HG03571 (cell line): ENCODE results near the gene COQ8A.
"Not testable (repeated sequence)": the region's sequence is repeated elsewhere in the genome, so short reads cannot be mapped to it uniquely, and the experiment has no call there.

Source experiments
- ATAC-seq: cut with Tn5 transposase; IDR thresholded peaks from one replicate; pipeline ENCODE4 v1.9.1; 2021; ENCODE audit not compliant: unreplicated experiment

The COQ8A gene

DNA sequence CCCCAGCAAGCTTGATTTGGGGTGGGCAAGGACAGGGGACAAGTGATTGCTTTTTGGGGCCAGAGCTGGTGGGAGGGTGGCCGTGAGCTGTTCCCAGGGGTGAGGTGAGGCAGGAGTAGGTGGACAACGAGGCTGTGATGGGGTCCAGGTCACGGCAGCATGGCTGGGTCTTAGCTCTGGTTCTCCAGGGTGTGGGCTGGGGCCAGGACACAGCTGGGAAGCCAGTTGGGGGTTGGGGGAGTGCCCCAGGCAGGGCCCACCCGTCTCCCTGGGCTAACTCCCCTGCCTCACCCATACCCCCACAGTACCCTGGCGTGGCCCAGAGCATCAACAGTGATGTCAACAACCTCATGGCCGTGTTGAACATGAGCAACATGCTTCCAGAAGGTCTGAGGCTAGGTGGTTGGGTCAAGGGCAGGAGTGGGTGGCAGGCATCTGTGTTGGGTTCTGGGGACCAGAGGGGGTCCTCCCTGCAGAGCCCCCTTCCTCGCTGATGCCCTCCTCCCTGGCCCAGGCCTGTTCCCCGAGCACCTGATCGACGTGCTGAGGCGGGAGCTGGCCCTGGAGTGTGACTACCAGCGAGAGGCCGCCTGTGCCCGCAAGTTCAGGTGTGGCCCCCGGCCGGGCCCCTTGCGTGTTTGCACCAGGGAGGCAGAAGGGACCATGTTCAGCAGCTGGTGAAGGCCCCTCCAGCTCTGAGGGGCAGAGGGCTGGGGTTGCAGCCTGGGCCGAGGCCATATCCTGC is 43.3 kb downstream of the COQ8A start:
- ATAC-seq, result no peak

DNA sequence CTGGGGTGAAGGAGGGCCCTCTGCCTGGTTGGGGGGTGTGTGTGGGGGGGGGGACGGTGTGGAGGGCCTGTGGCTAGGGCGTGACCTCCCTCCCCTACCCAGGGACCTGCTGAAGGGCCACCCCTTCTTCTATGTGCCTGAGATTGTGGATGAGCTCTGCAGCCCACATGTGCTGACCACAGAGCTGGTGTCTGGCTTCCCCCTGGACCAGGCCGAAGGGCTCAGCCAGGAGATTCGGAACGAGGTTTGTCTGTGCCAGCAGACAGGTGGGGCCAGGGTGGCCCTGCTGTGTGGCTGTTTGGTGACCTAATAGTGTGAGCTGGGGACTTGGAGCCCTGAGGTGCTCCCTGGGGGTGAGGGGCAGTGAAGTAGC is 43.9 kb downstream of the COQ8A start:
- ATAC-seq, result no peak

DNA sequence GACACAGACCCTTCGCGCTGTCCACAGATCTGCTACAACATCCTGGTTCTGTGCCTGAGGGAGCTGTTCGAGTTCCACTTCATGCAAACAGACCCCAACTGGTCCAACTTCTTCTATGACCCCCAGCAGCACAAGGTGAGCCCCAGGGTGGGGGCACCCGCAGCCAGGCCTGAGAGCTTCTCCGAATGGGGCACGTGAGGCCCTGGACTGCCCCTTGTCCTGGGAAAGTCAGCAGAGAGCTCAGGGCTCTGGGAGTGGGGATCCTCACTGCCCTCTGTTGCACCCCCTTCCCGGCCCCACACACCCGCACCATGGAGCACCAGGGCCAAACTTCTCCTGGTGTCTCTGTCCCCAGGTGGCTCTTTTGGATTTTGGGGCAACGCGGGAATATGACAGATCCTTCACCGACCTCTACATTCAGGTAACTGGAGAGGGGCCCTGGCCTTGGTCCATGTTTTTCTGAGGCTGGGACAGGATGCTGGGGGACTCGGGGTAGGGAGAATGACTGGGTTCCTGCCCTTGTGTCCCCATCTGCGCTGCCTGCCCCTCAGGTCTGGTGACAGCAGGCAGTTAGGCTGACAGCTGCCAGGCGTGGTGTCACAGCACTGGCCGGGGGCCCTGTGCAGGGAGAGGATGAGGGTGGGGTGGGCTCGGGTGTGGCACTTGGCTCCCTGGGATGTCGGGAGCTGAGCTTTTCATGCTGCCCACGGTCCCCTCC is 44.6 kb downstream of the COQ8A start:
- no peak for ATAC-seq

DNA sequence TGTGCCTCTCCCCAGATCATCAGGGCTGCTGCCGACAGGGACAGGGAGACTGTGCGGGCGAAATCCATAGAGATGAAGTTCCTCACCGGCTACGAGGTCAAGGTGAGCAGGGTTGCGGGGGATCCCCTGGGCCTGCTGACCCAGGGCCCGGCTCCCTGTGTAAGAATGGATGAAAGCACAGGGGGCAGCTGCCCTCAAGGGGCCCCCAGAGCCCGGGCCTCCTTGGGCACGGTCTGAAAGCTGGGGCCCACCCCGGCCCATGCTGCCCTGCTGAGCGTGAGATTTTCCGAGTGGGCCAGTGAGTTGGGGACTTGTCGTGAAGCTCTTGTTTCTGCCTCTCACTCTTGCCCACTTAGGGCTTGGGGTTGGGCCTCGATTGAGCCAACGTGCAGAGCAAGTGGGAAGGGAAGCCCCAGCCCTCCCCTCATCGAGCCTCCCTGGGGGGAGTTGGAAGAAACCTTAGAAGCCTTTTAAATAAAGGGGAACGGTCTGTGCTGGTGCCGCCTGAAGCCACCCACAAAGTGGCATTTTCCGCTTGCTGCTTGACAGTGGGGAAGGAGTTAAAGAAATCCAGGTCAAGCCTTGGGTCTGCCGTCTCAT is 45.2 kb downstream of the COQ8A start:
- no peak for ATAC-seq

DNA sequence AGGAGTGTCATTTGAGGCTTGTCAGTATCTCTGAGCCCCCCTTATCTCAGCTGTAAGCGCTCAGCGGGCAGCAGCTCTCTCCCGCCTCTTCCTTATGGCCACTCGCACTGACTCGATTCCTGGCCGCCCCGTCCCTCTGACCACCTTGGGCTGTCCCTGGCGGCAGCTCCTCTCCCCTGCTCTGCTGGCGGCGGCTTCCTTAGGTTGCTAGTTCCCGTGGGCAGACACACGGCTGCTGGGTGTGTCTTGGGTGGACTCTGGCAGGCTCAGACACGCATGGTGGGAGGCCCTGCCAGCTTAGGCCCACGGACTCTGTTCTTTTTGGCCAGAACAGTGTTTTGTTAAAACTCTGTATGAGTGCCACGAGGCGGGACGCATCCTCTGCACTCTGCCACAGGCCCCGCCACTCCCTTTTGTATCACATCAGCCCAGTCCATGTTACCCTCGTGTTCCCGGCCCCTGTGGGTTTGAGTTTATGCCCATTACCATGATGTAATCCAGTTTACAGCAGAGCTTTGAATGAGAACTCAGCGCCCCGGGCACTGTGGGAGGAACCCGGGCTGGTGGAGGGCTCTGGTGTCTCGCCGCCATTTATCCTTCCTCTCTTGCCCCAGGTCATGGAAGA is 45.9 kb downstream of the COQ8A start:
- ATAC-seq, result no peak

DNA sequence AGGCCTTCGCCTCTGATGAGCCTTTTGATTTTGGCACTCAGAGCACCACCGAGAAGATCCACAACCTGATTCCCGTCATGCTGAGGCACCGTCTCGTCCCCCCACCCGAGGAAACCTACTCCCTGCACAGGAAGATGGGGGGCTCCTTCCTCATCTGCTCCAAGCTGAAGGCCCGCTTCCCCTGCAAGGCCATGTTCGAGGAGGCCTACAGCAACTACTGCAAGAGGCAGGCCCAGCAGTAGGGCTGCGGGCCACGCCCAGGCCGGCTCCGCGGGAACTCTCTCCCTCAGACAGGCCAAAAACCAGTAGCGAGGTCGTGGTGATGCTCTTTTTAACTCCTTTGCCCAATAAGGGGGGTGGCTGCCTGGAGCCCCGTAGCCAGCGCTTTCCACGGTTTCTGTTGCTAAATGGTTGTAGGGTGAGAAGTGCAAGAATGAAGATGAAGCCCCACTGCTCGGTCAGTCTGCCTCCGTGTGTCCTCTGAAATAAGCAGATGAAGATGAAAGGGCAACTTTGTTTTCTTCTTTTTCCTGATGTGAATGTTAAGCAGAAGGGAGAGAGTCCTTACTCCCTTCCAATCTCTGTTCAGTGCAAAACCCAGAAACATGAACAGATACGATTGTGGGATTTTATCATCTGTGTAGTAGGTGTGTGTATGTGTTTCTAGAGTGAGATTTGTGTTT is 46.5 kb downstream of the COQ8A start:
- no peak for ATAC-seq

DNA sequence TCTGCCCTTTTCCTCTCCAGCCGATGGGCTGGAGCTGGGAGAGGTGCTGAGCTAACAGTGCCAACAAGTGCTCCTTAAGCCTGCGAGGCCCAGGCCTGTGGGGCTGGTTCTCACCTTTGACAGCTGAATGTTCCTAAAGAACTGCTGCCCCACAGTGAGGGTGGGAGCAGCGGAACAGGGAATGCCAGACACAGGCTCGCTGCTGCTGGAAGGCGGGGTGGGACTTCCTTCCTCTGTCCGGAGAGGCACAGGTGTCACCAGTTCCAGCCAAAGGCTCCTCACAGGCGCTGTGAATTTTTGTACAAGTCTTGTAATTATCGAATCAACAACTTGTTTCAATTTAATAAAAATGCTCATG is 47.1 kb downstream of the COQ8A start:
- ATAC-seq, result no peak

DNA sequence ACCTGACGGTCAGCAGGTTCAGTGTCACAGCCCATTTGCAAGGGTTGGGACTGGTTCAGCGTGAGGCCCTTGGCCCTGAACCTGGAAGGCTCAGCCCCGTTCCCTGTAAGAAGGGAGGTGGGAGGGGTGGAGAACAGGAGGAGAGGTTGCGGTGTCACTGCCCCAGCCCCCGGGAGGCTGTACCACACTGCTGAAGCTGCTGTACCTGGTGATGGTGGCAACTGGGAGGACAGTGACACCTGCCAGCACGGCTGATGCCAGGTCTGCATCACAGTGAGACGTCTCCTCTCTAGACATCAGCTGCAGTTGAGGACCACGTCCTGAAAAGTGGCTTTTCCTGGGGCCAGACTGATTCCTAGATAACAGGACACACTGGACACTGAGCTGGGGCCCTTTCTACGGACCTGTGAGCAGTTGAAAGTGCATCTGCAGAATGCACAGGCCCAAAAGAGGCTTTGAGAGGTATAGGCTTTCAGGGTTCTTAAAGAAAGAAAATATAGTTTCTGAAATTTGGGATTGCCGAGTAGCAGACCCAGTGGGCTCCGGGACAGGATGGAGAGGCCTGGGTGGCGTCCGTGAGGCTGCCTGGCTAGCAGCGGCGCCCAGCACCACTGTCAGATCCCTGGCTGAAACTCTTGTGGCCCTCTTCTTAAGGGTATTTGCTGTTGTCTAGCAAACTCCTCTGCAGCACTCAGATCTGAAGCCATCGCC is 47.7 kb downstream of the COQ8A start:
- ATAC-seq, result no peak

DNA sequence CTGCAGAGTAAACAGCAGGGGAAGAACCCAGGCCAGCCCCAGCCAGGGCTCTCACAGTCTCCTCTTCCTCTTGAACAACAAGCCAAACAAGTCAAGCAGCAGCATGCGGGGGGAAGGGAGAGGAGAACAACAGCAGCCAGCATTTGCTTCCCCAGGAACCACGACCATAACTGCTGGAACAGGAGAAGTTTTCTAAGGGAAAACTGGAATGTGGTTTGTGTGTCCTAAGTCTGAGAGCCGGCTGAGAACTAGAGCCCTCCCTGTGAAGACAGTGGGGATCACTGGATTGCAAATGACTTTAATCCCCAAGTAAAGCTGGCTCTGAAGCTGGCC is 48.2 kb downstream of the COQ8A start:
- no peak for ATAC-seq

DNA sequence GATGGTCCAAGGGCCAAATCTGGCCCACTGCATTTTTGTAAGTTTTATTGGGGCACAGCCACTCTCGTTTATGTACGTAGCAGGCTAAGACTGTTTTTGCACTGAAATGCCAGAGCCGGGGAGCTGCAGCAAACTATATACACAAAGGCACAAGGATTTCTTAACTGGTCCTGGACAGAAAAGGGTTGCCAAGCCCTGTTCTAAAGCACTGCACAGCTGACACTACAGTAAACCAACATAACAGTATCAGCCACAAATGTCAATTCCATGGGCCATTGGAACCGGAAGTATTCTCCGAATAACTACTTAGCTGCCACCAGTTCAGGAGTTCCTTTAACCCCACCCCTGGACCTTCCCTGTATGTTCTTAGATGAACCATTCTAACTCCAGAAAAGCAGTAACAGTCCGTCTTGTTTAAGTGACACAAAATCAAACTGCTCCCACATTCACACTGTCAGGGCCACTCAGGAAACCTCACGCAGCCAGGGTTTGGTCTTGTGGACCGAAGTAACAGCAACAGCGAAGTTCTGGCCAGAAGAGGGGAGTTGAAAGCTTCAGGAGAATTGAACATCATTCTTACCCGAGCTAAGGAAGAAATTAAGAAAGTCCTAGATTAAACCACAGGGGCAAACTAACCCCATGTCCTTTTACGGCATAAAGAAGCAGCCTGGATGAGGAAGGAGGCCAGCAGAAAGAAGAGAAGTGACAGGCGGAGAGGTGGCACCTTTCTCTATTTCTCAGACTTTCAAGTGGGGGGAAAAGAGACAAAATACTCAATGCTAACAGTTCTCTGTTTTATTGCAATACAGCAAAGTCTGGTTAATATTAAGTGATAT is 49.2 kb downstream of the COQ8A start:
- no peak for ATAC-seq

DNA sequence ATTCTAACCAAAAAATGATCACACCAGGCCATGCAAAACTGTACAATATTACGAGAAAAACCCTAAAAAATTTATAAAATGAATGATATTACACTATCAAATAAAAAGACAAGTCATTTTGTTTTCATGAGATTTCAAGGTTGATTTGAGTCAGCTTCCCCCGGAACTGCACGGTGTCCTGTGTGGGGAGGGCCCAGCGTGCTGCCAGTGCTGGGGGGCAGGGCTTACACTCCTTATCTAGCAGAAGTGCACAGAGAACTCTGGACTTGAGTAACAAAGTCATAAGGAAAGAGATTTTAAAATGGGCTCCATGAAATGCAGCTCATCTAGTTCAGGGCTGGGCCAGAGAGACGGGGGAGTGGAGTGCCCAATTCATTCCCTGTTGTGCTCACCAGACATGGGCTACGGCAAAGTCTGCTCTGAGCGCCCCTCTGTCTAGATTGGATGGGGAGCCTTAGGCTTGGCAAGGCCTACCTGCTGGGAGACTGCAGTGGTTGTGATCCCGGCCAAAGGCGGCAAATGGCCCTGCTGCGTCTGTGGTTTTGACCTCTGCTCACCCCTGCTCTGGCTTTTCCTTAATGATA is 50.1 kb downstream of the COQ8A start:
- peak; percentile 82 for ATAC-seq

DNA sequence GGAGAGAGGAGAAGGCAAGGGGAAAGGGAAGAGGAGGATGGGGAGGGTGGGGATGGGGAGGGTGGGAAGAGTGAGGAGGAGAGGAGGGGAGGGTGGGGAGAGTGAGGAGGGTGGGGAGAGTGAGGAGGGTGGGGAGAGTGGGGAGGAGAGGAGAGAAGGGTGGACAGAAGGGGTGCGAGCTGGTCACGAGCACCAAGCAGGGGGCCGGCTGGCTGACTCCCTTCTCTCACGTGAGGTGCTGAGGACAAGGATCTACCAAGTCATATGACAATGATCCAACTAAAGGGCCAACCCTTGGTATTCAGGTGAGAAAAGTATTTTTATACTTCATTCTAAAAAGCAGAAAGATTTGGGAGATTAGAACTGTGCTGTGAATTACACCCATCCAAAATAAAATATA is 51.8 kb downstream of the COQ8A start:
- ATAC-seq, result no peak

DNA sequence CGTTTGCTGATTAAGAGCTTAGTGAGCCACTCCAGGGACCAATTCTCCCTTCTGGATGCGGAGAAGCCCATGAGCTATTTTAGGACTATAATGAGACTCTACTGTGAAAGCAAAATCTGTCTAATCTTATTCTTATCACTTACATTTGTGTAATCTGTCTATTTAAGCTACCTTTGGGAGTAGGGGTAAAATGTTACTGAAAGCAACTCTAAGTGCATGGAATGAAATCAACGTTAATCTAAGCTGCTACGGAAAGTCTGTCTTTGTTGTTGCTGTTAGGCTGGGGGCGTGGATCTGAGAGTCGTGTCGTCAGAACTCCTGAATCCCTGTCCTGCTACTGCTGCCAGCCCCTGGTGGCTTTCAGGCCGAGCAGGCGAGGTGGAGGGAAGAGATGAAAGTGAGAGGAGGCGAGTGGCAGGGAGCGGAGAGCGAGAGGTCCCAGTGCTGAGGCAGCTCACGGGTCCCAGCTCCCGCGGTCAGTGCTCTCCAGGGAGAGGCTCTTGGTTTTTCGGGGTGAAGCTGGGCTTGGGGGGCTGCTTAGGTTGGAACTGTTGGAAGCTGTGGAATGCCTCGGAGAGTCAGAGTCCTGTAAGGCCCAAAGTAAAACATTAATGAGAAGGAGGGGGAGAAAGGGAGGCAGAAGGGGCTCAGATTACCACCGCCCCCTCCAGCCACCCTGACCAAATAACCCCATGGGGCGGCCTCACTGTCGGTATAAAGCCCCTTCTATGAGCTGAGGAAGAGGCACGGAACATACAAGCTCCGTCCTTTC is 53.9 kb downstream of the COQ8A start:
- ATAC-seq, result no peak

DNA sequence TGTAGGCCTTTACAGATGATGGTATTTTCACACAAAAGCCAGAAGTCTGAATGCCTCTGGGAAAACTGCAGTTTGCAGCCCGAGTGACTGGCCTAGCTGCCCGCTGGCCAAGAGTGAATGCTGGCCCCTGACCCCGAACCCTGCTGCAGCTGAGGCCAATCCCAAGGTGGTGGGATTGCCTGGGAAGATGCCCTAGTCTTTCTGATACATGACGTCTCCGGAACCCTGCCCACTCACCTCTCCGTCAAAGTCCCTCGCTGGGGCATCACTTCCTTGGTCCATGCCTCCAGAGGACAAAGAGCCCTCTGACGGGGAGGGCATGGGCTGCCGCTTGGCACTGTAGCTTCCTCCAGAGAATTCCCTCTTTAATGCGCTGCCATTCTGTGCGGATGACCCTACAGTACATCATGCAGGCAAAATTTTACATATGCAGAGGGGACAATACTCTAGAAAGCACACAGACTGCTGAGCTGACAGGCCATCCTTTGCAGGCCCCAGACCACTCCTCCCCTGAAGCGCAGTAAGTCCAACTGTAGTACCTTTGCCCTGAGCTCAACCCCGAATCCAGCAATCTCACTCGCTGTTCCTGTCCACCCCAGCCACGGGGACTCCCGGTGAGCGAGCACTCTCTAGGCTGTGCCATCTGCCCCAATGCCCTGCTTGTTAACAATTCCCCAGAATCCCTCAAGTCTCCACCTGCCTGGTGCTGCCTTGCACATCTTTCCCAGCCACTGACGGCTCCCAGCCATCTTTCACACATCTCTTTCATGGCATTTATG is 54.7 kb downstream of the COQ8A start:
- no peak for ATAC-seq

DNA sequence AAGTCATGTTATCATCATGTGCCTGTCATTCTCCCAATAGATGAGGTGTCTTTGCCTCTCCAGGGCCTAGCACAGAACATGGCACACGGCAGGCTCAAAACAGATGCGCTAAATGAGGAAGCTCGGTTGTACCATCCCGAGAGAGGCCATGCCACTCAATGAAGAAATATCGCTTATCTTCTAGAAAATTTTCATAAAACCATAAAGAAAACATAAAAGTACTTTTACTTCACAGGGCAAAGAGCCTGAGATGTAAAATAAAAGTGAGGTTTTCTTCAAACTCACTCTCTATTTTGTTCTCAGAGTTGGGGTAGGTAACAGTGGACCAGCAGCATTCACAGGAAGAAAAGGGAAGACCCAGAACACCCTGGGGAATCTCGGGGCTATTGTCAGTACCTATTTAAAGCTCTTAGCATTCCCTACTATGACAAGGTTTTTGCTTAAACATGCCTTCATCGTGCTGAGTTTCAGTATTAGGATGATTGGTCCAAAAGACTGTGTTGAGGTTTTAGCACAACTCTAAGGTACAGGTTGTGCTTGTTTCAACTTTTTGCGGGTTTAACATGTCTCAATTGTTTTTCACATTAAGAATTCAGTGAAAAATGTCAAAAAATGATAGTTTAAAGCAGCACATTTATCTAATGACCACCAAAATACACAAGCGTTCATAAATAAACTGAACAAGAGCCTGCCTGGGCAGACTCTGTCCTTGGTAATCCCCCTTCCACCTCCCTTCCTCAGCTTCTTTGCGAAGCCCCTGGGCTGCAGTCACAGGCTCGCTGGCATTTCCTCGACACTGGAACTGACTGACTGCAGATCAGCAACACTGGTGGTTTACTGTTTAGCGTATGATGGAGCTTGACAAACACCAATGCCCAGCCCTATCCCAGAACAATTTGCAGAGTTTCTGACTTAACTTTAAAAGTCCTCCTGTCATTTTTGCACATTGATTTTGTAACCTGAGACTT is 55.6 kb downstream of the COQ8A start:
- peak; percentile 99 for ATAC-seq

DNA sequence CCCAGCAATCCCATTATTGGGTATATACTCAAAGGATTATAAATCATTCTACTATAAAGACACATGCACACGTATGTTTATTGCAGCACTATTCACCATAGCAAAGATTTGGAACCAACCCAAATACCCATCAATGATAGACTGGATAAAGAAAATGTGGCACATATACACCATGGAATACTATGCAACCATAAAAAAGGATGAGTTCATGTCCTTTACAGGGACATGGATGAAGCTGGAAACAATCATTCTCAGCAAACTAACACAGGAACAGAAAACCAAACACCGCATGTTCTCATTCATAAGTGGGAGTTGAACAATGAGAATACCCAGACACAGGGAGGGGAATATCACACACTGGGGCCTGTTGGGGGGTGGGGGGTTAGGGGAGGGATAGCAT is 59.5 kb downstream of the COQ8A start:
- ATAC-seq, result not testable (repeated sequence)

DNA sequence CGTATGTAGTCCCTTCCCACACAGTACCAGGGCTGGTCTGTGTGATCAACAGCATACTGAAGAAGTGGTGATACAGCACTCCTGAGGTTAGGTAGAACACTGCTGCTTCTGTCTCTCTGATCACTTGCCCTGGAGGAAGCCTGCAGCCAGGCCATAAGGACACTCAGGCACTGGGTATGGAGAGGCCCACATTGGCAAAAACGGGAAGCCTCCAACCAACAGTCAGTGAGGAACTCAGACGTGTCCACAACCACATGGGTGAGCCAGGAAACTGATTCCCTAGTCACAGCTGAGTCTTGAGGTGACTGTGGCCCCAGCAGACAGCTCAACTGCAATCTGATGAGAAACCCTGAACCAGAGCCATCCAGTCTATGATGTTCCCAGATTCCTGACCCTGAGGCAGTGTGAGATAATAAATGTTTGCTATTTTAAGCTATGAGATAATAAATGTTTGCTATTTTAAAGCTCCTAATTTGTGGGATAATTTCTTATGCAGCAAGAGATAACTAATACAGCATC is 62.5 kb downstream of the COQ8A start:
- ATAC-seq, result no peak
